ENCODE measurements around the gene ADCY10. TPM values are rescaled to one million over a fixed set of nuclear protein-coding genes. Genes with fewer than 3 reads are reported as not detected.

ADCY10 gene
- total and polyA plus RNA-seq, 2 donors (not counting 3 experiments of a cell fraction or from before 2014, with no cell fraction given): not detected

DNA sequence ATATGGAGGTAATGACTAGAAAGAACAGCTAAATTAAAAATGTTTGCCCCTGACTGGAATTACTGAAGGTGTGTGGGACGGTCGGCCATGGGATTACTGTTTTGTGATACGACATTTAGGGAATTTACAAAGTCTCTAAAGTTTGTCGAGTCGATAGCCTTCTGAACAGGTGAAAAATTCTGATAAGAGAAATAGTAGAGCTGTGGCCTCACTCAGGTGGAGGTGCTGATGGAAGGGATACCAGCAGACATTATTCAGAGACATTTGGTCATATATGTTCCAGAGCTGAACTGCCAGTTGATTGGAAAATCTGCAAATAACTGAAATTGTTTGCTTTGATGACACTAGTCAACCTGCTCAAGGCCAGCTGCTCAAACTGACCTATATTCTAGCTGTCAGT lies 71.1 kb downstream of the ADCY10 start:
- FAIRE-seq (no peak), DNase-seq (ENCODE audit: low read depth, low spot score) (no peak)
- intact Hi-C loops (cut with micrococcal nuclease): no loop called here
- no peaks in the 10 kb centered on the region for H3K79me2 ChIP-seq (ENCODE audit: control insufficient read depth, insufficient read depth, low read length)
- no peak overlapping the region for H2AFZ ChIP-seq (ENCODE audit: low read depth, low read length)
- no peaks in the 10 kb centered on the region for H4K20me1 ChIP-seq (replicated peaks; ENCODE audit: control insufficient read depth, extremely low read depth, insufficient read depth, low read length)
- no peaks in the 10 kb centered on the region for H3K4me1 ChIP-seq (ENCODE audit: control insufficient read depth, extremely low read depth, insufficient read depth, low read length)
- no TSS peak for BruUV-seq (replicated peaks)
- no peak overlapping the region for H3K27ac ChIP-seq (ENCODE audit: insufficient read depth, low read depth, low read length)
- H3K4me3 ChIP-seq (replicated peaks in 1 of 3; ENCODE audit: insufficient read depth in 1 of 3, low read depth in 1 of 3, low read length in 3 of 3): no peak overlapping the region
- TF ChIP-seq POLR2A (IDR thresholded peaks at IDR 0.05; ENCODE audit: low read depth, low read length) (no peak), POLR2AphosphoS5 (IDR thresholded peaks at IDR 0.05; ENCODE audit: insufficient read depth, low read depth, low read length) (no peak), EZH2 (IDR thresholded peaks at IDR 0.05; ENCODE audit: borderline replicate concordance, low read depth, low read length, severe bottlenecking) (no peak), JUN (IDR thresholded peaks at IDR 0.05; ENCODE audit: borderline replicate concordance, insufficient read depth, insufficient read length, low read depth) (no peak)
- TF ChIP-seq, protein P1, sequence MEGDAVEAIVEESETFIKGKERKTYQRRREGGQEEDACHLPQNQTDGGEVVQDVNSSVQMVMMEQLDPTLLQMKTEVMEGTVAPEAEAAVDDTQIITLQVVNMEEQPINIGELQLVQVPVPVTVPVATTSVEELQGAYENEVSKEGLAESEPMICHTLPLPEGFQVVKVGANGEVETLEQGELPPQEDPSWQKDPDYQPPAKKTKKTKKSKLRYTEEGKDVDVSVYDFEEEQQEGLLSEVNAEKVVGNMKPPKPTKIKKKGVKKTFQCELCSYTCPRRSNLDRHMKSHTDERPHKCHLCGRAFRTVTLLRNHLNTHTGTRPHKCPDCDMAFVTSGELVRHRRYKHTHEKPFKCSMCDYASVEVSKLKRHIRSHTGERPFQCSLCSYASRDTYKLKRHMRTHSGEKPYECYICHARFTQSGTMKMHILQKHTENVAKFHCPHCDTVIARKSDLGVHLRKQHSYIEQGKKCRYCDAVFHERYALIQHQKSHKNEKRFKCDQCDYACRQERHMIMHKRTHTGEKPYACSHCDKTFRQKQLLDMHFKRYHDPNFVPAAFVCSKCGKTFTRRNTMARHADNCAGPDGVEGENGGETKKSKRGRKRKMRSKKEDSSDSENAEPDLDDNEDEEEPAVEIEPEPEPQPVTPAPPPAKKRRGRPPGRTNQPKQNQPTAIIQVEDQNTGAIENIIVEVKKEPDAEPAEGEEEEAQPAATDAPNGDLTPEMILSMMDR (IDR thresholded peaks at IDR 0.05; ENCODE audit: extremely low read depth in 1 of 2, insufficient read depth in 1 of 2, low read depth in 1 of 2, low read length in 2 of 2): no peak
- POLR2A ChIA-PET: no interaction called here
- no peaks in the 10 kb centered on the region for H3K36me3 ChIP-seq (ENCODE audit: control insufficient read depth in 2 of 2, extremely low read depth in 1 of 2, insufficient read depth in 2 of 2, low read length in 2 of 2)
- no peaks in the 10 kb centered on the region for H3K9me1 ChIP-seq (replicated peaks; ENCODE audit: control insufficient read depth, extremely low read depth, insufficient read depth, low read length)
- H3K27me3 ChIP-seq (ENCODE audit: control insufficient read depth in 2 of 2, insufficient read depth in 2 of 2, low read length in 2 of 2): peaks cover 1 to 3% of the 10 kb centered on the region in 2 experiments
- dilution Hi-C loops (cut with MboI; ENCODE audit: extremely low pct_ligation_motif_present, low sequenced_read_pairs): no loop called here
- CTCF ChIA-PET: no interaction called here
- no peak overlapping the region for H3K4me2 ChIP-seq (ENCODE audit: insufficient read depth, low read length)
- no peak overlapping the region for H3K9ac ChIP-seq (replicated peaks; ENCODE audit: extremely low read depth, insufficient read depth, low read length)
- H3K9me3 ChIP-seq (replicated peaks; ENCODE audit: control insufficient read depth, insufficient read depth, low read length): no peaks in the 10 kb centered on the region

DNA sequence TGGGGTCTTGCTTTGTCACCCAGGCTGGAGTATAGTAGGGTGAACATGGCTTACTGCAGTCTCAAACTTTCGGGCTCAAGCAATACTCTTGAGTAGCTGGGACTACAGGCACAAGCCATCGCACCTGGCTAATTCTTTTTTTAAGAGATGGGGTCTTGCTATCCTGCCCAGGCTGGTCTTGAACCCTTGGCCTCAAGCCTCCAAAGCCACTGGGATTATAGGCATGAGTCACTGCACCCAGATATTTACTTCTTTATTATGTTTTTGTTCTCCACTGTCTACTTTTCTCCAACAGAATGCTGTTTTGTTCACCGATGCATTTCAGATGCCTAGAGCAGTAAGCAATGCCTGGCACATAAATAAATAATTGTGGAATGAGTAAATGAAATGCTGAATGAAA lies 72.4 kb downstream of the ADCY10 start:
- no peaks in the 10 kb centered on the region for H3K9me3 ChIP-seq (replicated peaks; ENCODE audit: control insufficient read depth, insufficient read depth, low read length)
- H3K27me3 ChIP-seq (ENCODE audit: control insufficient read depth in 2 of 2, insufficient read depth in 2 of 2, low read length in 2 of 2): peaks cover 3% of the 10 kb centered on the region in 2 experiments
- no peaks in the 10 kb centered on the region for H3K4me1 ChIP-seq (ENCODE audit: control insufficient read depth, extremely low read depth, insufficient read depth, low read length)
- dilution Hi-C loops (cut with MboI; ENCODE audit: extremely low pct_ligation_motif_present, low sequenced_read_pairs) (no loop called here), intact Hi-C loops (cut with micrococcal nuclease) (no loop called here)
- no peak overlapping the region for H3K4me2 ChIP-seq (ENCODE audit: insufficient read depth, low read length)
- H4K20me1 ChIP-seq (replicated peaks; ENCODE audit: control insufficient read depth, extremely low read depth, insufficient read depth, low read length): no peaks in the 10 kb centered on the region
- H3K36me3 ChIP-seq (ENCODE audit: control insufficient read depth in 2 of 2, extremely low read depth in 1 of 2, insufficient read depth in 2 of 2, low read length in 2 of 2): no peaks in the 10 kb centered on the region
- H3K27ac ChIP-seq (ENCODE audit: insufficient read depth, low read depth, low read length): no peak overlapping the region
- H2AFZ ChIP-seq (ENCODE audit: low read depth, low read length): no peak overlapping the region
- H3K9me1 ChIP-seq (replicated peaks; ENCODE audit: control insufficient read depth, extremely low read depth, insufficient read depth, low read length): no peaks in the 10 kb centered on the region
- ChIA-PET CTCF (no interaction called here), POLR2A (no interaction called here)
- H3K4me3 ChIP-seq (replicated peaks in 1 of 3; ENCODE audit: insufficient read depth in 1 of 3, low read depth in 1 of 3, low read length in 3 of 3): no peak overlapping the region
- no peak overlapping the region for H3K9ac ChIP-seq (replicated peaks; ENCODE audit: extremely low read depth, insufficient read depth, low read length)
- TF ChIP-seq FOS (IDR thresholded peaks at IDR 0.05; ENCODE audit: borderline replicate concordance, insufficient read depth, low read length) (no peak), POLR2AphosphoS5 (IDR thresholded peaks at IDR 0.05; ENCODE audit: insufficient read depth, low read depth, low read length) (no peak), GATA2 (IDR thresholded peaks at IDR 0.05; ENCODE audit: insufficient read depth, insufficient read length, low read depth, low read length) (no peak)
- TF ChIP-seq, protein P1 (IDR thresholded peaks at IDR 0.05; ENCODE audit: extremely low read depth in 1 of 2, insufficient read depth in 1 of 2, low read depth in 1 of 2, low read length in 2 of 2): no peak
- TF ChIP-seq, protein P2, sequence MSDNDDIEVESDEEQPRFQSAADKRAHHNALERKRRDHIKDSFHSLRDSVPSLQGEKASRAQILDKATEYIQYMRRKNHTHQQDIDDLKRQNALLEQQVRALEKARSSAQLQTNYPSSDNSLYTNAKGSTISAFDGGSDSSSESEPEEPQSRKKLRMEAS (IDR thresholded peaks at IDR 0.05; ENCODE audit: insufficient read depth, insufficient read length): no peak
- no peaks in the 10 kb centered on the region for H3K79me2 ChIP-seq (ENCODE audit: control insufficient read depth, insufficient read depth, low read length)
- BruUV-seq (replicated peaks): no TSS peak
- DNase-seq (ENCODE audit: low read depth, low spot score): no peak
- no peak for FAIRE-seq
